ENCODE results near the gene CRYGN.

- no peak for TF ChIP-seq EZH2 (IDR thresholded peaks at IDR 0.05; ENCODE audit: borderline replicate concordance, low read depth, low read length, severe bottlenecking)
- no peak for TF ChIP-seq CTCF (IDR thresholded peaks at IDR 0.05; ENCODE audit: borderline replicate concordance, extremely low read depth, low read length, poor library complexity, severe bottlenecking)
These were observed 45.6 kb downstream of the CRYGN start for GRCh38 chr7:151394076-151395035.

Data from DND-41 (cell line).